ENCODE measurements around the gene PAXX. TPM values are rescaled to one million over a fixed set of nuclear protein-coding genes. Genes with fewer than 3 reads are reported as not detected.

PAXX gene
- total RNA-seq, 4 donors from 2014 or later = 5.1 to 30.6 (median 26.9) TPM

DNA sequence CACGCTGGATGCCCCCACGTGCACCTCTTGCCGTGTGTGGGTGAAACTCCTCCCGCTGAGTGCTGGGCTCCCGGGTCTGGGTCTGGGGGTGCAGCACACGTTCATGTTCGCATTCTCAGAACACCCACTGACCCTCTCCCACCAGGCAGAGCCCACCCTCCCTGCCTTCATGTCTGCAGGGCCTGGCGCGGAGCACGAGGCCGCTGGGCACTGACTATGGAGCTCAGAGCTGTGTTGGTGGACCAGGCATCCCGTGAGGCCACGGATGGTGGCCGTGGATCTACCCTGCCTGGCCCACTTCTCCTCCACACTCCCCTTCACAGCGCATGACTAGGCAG lies 31.3 kb upstream of the PAXX start:
- TF ChIP-seq, protein P1, sequence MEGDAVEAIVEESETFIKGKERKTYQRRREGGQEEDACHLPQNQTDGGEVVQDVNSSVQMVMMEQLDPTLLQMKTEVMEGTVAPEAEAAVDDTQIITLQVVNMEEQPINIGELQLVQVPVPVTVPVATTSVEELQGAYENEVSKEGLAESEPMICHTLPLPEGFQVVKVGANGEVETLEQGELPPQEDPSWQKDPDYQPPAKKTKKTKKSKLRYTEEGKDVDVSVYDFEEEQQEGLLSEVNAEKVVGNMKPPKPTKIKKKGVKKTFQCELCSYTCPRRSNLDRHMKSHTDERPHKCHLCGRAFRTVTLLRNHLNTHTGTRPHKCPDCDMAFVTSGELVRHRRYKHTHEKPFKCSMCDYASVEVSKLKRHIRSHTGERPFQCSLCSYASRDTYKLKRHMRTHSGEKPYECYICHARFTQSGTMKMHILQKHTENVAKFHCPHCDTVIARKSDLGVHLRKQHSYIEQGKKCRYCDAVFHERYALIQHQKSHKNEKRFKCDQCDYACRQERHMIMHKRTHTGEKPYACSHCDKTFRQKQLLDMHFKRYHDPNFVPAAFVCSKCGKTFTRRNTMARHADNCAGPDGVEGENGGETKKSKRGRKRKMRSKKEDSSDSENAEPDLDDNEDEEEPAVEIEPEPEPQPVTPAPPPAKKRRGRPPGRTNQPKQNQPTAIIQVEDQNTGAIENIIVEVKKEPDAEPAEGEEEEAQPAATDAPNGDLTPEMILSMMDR (IDR thresholded peaks at IDR 0.05; ENCODE audit: low read depth) = no peak

DNA sequence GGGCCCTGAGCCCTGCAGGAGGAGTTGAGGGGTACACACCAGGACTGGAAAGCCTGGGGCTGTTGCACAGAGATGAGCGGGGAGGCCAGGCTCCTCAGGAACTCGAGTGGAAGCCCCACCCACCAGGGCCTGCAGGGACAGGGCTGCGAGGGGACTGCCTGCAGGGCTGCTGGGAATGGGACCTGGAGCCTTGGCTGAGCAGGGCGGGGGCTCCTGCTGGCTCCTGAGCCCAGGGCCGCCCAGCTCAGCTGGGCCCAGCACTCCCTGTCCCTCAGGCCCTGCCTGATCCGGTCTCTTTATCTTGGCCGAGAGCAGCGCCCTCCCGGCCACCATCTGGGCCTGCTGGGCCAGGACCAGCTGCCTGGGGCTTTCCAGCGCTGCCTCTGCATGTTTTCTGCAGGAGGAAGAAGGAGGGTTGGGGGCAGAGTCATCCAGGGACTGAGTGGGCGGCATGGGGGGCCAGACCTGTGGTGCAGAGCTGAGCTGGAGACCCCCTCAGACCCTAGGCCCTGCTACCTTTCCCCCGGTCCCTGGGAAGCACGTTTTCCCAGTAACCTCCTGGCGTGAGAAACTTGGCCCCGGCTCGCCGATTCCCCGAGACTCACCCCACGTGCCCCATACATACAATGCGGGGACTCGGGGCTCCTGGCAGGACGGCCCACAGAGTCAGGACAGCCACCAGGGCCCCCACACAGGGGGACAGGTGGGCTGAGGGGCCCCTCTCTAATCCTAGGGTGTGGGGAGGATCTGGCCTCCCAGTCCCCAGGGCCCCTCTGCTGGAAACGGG lies 30.8 kb upstream of the PAXX start:
- TF ChIP-seq, protein P1 (IDR thresholded peaks at IDR 0.05; ENCODE audit: low read depth) = no peak

DNA sequence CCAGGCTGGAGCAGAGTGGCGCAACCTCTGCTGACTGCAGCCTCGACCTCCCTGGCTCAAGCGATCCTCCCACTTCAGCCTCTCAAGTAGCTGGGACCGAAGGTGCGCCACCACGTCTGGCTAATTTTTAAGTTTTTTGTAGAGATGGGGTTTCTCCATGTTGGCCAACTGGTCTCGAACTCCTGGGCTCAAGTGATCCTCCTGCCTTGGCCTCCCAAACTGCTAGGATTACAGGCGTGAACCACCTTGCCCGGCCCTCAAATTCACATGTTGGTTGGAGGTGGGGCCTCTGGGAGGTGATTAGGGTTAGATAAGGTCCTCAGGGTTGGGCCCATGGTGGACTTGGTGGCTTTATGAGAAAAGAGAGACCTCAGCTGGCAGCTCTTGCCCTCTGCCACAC lies 30.1 kb upstream of the PAXX start:
- TF ChIP-seq, protein P1 (IDR thresholded peaks at IDR 0.05; ENCODE audit: low read depth) = no peak

DNA sequence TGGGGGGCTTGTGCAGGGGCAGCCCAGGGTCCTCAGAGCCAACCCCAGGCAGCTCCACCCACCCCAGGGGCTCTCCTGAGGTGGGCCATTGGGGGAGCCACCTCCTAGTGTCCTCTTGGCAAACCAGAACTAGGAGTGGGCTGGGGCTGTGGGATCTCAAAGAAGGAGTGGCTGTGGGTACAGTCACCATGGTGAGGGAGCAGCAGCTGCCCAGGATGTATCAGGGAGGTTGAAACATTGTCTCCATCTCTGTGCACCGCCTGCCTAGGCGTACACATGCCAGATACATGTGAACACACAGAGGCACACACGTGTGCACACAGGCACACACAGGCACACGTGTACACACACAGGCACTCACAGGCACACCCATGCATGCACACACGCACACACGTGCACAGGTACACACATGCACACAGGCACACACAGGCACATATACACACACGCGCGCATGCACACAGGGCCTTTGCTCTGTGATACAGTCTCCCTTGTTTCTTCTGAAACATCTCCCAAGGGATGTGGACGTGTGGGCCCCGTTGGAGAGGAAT lies 29.4 kb upstream of the PAXX start:
- TF ChIP-seq, protein P1 (IDR thresholded peaks at IDR 0.05; ENCODE audit: low read depth) = no peak

DNA sequence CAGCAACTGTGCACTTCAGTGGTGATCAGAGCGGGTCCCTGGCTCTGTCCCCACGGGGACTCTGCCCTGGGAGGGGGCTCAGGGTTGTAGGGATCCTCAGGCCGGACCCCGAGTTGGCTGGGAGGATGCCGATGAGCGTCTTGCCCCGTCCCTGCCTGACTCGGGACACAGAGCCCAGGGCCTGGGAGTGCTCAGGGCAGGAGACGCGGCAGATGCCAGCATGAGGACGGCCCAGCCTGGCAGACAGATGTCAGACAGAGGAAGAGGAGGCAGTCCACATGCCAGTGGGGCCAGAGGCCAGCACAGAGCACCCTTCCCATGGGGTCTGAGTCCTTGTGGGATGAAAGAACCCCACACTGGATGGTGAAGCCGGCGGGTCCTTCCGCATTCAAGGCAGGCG lies 28.9 kb upstream of the PAXX start:
- TF ChIP-seq, protein P1 (IDR thresholded peaks at IDR 0.05; ENCODE audit: low read depth) = no peak

DNA sequence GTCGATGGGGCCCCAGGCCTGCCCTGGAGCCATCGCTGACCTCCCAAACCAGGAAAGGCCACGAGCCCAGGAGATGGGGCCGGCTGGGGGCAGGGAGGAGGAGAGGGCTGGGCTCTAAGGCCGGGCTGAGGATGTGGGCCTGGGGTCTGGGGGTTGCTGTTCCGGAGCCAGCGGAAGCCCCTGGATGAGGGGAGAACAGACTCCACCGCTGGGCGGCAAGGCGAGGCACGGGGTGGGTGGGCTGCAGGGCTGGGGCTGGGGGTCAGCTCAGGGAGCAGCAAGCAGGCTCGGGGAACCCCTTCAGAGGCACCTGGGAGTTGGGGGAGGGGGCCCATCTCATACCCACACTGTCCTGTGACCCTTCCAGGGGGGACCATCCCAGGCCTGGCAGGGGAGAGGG lies 28.5 kb upstream of the PAXX start:
- TF ChIP-seq, protein P1 (IDR thresholded peaks at IDR 0.05; ENCODE audit: low read depth) = no peak

DNA sequence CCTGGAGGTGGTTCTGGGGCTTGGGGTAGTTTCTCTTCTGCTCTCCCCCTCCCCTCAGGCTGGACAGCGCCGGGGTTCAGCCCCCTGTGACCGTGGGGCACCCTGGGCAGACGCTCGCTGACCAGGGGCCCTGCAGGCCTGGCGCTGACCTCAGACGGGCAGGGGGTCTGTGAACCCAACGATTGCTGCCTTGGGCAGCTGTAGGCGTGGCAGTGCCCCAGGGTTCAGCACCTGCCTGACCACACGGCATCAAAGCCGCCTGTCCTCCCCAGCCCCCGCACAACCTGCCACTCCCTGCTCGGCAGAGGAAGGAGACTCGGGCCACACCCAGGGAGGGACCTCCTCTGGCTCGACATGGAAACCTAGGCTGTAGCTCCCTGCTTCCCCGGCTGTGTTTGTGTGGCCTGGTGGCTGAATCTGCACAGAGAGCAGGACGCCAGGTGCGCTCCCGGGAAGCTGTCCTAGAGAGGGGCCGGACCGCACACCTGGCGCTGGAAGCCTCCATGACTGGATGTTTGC lies 28.0 kb upstream of the PAXX start:
- TF ChIP-seq, protein P1 (IDR thresholded peaks at IDR 0.05; ENCODE audit: low read depth) = no peak

Data from subcutaneous adipose tissue (tissue), 4 donors.